K562 (cell line): Measurements from ENCODE around the gene OR13J1.

Experiments
- CBFB ChIP-seq: sonication (generic); formaldehyde crosslinking; IDR thresholded peaks from 2 replicates; pipeline ENCODE4 v1.4.0; 2020; ENCODE audit warnings: mild to moderate bottlenecking, missing genetic modification reagents
- CREB1 ChIP-seq, 2 experiments: sonication (generic) in 1 of 2; formaldehyde crosslinking in 1 of 2; IDR thresholded peaks; 2 replicates each; pipeline versions ENCODE4 v1.6.1 to v1.8.0; 2012 to 2022; ENCODE audit warnings: inconsistent platforms in 1 of 2, mild to moderate bottlenecking in 1 of 2, missing genetic modification reagents in 1 of 2, moderate library complexity in 1 of 2
- FUS ChIP-seq: fragments of 200-400 bp; formaldehyde crosslinking; optimal IDR thresholded peaks from 2 replicates; pipeline ENCODE3; 2017; ENCODE audit warnings: low read depth, low read length
- NFYB ChIP-seq: IDR thresholded peaks from 2 replicates; pipeline ENCODE4 v1.6.1; 2011; ENCODE audit warnings: mild to moderate bottlenecking, moderate library complexity; ENCODE audit not compliant: insufficient read length; ENCODE audit errors: extremely low read depth
- PTTG1 ChIP-seq: fragments of 450-650 bp; IDR thresholded peaks from 2 replicates; pipeline ENCODE4 v1.6.1; 2016; ENCODE audit warnings: low read depth, mild to moderate bottlenecking, missing genetic modification characterization, missing compliant biosample characterization
- SMC3 ChIP-seq: conservative IDR thresholded peaks from 2 replicates; pipeline ENCODE4 v1.6.1; 2011; ENCODE audit warnings: low read depth, low read length, improper control_type of control experiment; ENCODE audit not compliant: insufficient read depth
- TF ChIP-seq, protein P1 (sequence below), 3 experiments: IDR thresholded peaks in 2 of 3; conservative IDR thresholded peaks in 1 of 3; 2 replicates each; pipeline ENCODE4 v1.5.1; 2011 to 2012; ENCODE audit warnings: low read length in 3 of 3, mild to moderate bottlenecking in 3 of 3, control low read depth in 2 of 3, improper control_type of control experiment in 1 of 3, inconsistent platforms in 1 of 3, low read depth in 1 of 3, mixed read lengths in 1 of 3, moderate library complexity in 1 of 3; ENCODE audit not compliant: insufficient read depth in 2 of 3
- TF ChIP-seq, protein P2 (sequence below): IDR thresholded peaks from 3 replicates; pipeline ENCODE4 v1.6.1; 2011; ENCODE audit warnings: borderline replicate concordance, mild to moderate bottlenecking; ENCODE audit not compliant: insufficient read length, insufficient read depth
- TF ChIP-seq, protein P3 (sequence below): sonication (generic); formaldehyde crosslinking; IDR thresholded peaks from 2 replicates; pipeline ENCODE4 v1.8.0; 2022; ENCODE audit warnings: mild to moderate bottlenecking, missing genetic modification reagents

DNA sequence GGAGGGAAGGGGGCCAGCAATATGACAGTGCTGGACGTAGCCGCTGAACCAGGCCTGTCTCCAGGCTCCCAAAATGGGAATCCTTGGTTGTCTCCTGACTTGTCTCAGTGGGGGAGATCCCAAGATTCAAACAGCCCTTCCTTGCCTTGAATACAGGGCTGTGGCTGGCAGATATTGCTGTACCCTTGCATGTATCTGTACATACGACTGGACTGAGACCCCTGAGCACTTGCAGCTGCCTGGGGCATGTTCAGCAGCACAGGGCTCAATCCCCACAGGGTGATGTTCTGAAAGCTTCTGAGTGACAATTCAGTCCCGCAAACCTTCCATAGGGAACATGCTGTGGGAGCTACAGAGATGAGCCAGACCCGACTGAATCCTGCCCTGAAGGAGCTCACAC is 13.3 kb downstream of the OR13J1 start:
- TF ChIP-seq, protein P1, sequence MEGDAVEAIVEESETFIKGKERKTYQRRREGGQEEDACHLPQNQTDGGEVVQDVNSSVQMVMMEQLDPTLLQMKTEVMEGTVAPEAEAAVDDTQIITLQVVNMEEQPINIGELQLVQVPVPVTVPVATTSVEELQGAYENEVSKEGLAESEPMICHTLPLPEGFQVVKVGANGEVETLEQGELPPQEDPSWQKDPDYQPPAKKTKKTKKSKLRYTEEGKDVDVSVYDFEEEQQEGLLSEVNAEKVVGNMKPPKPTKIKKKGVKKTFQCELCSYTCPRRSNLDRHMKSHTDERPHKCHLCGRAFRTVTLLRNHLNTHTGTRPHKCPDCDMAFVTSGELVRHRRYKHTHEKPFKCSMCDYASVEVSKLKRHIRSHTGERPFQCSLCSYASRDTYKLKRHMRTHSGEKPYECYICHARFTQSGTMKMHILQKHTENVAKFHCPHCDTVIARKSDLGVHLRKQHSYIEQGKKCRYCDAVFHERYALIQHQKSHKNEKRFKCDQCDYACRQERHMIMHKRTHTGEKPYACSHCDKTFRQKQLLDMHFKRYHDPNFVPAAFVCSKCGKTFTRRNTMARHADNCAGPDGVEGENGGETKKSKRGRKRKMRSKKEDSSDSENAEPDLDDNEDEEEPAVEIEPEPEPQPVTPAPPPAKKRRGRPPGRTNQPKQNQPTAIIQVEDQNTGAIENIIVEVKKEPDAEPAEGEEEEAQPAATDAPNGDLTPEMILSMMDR (IDR thresholded peaks at IDR 0.05 in 2 of 3, conservative IDR thresholded peaks at IDR 0.05 in 1 of 3; ENCODE audit: insufficient read depth in 2 of 3, low read depth in 1 of 3, low read length in 3 of 3), result no peak
- TF ChIP-seq CREB1 (IDR thresholded peaks at IDR 0.05) (no peak), CREB1 (CRISPR knock-in tag; IDR thresholded peaks at IDR 0.05) (no peak), NFYB (no peak), PTTG1 (tag) (no peak), FUS (no peak), CBFB (no peak), SMC3 (no peak)
- TF ChIP-seq, protein P2, sequence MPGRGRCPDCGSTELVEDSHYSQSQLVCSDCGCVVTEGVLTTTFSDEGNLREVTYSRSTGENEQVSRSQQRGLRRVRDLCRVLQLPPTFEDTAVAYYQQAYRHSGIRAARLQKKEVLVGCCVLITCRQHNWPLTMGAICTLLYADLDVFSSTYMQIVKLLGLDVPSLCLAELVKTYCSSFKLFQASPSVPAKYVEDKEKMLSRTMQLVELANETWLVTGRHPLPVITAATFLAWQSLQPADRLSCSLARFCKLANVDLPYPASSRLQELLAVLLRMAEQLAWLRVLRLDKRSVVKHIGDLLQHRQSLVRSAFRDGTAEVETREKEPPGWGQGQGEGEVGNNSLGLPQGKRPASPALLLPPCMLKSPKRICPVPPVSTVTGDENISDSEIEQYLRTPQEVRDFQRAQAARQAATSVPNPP, result no peak
- TF ChIP-seq, protein P3, sequence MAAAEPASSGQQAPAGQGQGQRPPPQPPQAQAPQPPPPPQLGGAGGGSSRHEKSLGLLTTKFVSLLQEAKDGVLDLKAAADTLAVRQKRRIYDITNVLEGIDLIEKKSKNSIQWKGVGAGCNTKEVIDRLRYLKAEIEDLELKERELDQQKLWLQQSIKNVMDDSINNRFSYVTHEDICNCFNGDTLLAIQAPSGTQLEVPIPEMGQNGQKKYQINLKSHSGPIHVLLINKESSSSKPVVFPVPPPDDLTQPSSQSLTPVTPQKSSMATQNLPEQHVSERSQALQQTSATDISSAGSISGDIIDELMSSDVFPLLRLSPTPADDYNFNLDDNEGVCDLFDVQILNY (CRISPR knock-in tag), result no peak
